Gastroesophageal sphincter (tissue), 4 donors: ENCODE measurements around the gene ACAP3. TPM values are rescaled to one million over a fixed set of nuclear protein-coding genes. Genes with fewer than 3 reads are reported as not detected.

ENCODE experiments used
- ATAC-seq: fragments of 150-250 bp; one replicate; pipeline ENCODE4 v1.9.1; 2016; ENCODE audit warnings: mild to moderate bottlenecking, moderate library complexity
- H3K27ac ChIP-seq, 4 donors: fragments of 200-600 bp; sonication (generic) in 3 of 4; 1 replicate in 3 of 4; 2 replicates in 1 of 4; pipeline ENCODE4 v1.5.1; 2016 to 2019
- H3K27me3 ChIP-seq: fragments of 200-600 bp; sonication (generic); one replicate; pipeline ENCODE4 v1.5.1; 2019
- H3K36me3 ChIP-seq, 2 donors: fragments of 200-600 bp; sonication (generic); one replicate each; pipeline ENCODE4 v1.5.1; 2019; ENCODE audit warnings: control low read depth in 1 of 2
- H3K4me1 ChIP-seq, 3 donors: fragments of 200-600 bp; sonication (generic); 1 replicate in 2 of 3; 2 replicates in 1 of 3; pipeline ENCODE4 v1.5.1; 2016 to 2019; ENCODE audit warnings: control low read depth in 2 of 3
- H3K4me3 ChIP-seq, 2 donors: fragments of 200-600 bp; sonication (generic); one replicate each; pipeline ENCODE4 v1.5.1; 2019; ENCODE audit warnings: mild to moderate bottlenecking in 1 of 2, moderate library complexity in 1 of 2
- H3K9me3 ChIP-seq, 3 donors: fragments of 200-600 bp; sonication (generic); one replicate each; pipeline ENCODE4 v1.5.1; 2017 to 2019; ENCODE audit warnings: control low read depth in 2 of 3
- EP300 ChIP-seq: sonication (generic); formaldehyde crosslinking; IDR thresholded peaks from one replicate; pipeline ENCODE4 v1.6.1; 2017; ENCODE audit warnings: antibody characterized with exemption, mild to moderate bottlenecking
- POLR2A ChIP-seq, 2 donors: fragments of 450-650 bp; IDR thresholded peaks; one replicate each; pipeline ENCODE4 v1.6.1; 2017; ENCODE audit warnings: antibody characterized with exemption in 2 of 2, mild to moderate bottlenecking in 2 of 2, moderate library complexity in 1 of 2
- POLR2AphosphoS5 ChIP-seq: sonication (generic); formaldehyde crosslinking; IDR thresholded peaks from one replicate; pipeline ENCODE4 v1.6.1; 2017; ENCODE audit warnings: antibody characterized with exemption
- WGBS, 2 donors: methylation state at CpG; one replicate each; pipeline ENCODE4 v1.1.5; 2018; ENCODE audit warnings: low coverage in 1 of 2; 5-methylcytosine and 5-hydroxymethylcytosine counted together
- total RNA-seq, 4 donors: library from RNA; depleted of rRNA; stranded (reverse); fragments of >200 nt; gene quantifications; one replicate each; pipeline ENCODE4 v1.1.0, GENCODE V29; 2016
- TF ChIP-seq, protein P1 (sequence below), 4 experiments: fragments of 200-600 bp in 2 of 4; fragments of 450-650 bp in 2 of 4; sonication (generic) in 1 of 4; IDR thresholded peaks; one replicate each; pipeline ENCODE4 v1.5.1; 2017 to 2019; ENCODE audit warnings: antibody characterized with exemption in 4 of 4, mild to moderate bottlenecking in 2 of 4, moderate library complexity in 2 of 4

Gene ACAP3
- total RNA-seq, 4 donors from 2014 or later: 35.6 to 74.7 (median 50.2) TPM

DNA sequence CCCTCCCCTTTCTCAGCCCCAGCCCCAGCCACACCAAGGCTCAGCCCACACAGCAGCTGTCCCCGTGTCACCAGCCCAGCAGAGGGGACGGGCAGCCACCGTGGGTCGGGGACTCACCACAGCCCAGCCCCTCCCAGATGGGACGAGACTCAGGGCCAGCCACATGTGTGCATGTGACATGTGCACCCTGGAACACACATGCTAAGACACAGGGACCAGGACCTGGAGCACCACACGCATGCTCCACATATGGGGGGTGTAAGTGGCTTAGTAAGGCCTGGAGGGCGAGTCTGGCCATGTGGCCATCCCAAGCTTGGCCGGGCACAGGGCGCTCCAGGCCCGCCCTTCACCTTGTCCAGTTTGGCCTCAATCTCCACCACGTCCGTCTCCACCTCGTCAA lies 4.0 kb downstream of the ACAP3 start:
- TF ChIP-seq EP300 (no peak), POLR2A (IDR thresholded peaks at IDR 0.05) (no peak), POLR2AphosphoS5 (no peak)
- TF ChIP-seq, protein P1, sequence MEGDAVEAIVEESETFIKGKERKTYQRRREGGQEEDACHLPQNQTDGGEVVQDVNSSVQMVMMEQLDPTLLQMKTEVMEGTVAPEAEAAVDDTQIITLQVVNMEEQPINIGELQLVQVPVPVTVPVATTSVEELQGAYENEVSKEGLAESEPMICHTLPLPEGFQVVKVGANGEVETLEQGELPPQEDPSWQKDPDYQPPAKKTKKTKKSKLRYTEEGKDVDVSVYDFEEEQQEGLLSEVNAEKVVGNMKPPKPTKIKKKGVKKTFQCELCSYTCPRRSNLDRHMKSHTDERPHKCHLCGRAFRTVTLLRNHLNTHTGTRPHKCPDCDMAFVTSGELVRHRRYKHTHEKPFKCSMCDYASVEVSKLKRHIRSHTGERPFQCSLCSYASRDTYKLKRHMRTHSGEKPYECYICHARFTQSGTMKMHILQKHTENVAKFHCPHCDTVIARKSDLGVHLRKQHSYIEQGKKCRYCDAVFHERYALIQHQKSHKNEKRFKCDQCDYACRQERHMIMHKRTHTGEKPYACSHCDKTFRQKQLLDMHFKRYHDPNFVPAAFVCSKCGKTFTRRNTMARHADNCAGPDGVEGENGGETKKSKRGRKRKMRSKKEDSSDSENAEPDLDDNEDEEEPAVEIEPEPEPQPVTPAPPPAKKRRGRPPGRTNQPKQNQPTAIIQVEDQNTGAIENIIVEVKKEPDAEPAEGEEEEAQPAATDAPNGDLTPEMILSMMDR (IDR thresholded peaks at IDR 0.05): no peak
- peaks cover 0 to 19% of the 10 kb centered on the region in 2 donors for H3K36me3 ChIP-seq
- peaks cover 2 to 49% (median 37%) of the 10 kb centered on the region in 3 donors for H3K4me1 ChIP-seq
- no peaks in the 10 kb centered on the region for H3K9me3 ChIP-seq
- 40% methylated on average over 1 of the region's 13 CpGs; no CpG with 5 or more reads in 1 of the 2 donors for WGBS, 2 donors
- peak overlapping the region in 1 of 2 donors; percentile 95 for H3K4me3 ChIP-seq
- H3K27ac ChIP-seq: peak overlapping the region in 3 of 4 donors; percentile 79 to 89 (median 84)
- no peaks in the 10 kb centered on the region for H3K27me3 ChIP-seq
- no peak for ATAC-seq

DNA sequence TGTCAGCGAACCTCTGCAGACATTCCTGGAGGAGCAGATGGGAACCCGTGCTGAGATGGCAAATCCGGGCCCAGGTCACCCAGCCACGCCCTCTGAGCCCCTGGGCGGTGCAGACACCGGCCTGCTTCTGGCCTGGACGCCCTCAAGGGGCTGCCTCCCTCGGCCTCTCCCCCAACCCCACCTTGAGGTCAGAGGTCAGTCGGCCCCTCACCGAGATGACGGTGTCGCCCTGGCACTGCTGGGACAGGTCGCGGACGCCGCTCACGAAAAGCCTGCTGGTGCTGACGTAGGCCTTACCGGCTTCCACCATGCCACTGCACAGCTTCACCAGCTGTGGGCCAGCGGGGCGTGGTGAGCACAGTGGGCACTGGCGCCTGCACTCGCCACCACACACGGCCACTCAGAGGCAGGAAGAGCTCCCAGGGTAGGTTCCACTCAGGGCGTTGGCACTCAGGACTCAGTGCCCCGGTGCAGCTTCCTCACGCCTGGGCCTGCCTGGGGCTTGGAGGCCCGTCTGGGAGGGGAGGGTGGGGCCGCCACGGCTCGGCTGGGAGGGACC lies 4.7 kb downstream of the ACAP3 start:
- Histone ChIP-seq H3K27ac (peak overlapping the region in 3 of 4 donors; percentile 79 to 89 (median 84)), H3K4me1 (peaks cover 2 to 47% (median 37%) of the 10 kb centered on the region in 3 donors), H3K4me3 (no peak overlapping the region), H3K9me3 (no peaks in the 10 kb centered on the region), H3K27me3 (no peaks in the 10 kb centered on the region), H3K36me3 (peaks cover 0 to 26% of the 10 kb centered on the region in 2 donors)
- no CpG with 5 or more reads among the region's 31 CpGs for WGBS, 2 donors
- no peak for TF ChIP-seq POLR2A (IDR thresholded peaks at IDR 0.05)
- TF ChIP-seq EP300: no peak
- no peak for TF ChIP-seq POLR2AphosphoS5
- TF ChIP-seq, protein P1 (IDR thresholded peaks at IDR 0.05): no peak
- ATAC-seq: no peak

DNA sequence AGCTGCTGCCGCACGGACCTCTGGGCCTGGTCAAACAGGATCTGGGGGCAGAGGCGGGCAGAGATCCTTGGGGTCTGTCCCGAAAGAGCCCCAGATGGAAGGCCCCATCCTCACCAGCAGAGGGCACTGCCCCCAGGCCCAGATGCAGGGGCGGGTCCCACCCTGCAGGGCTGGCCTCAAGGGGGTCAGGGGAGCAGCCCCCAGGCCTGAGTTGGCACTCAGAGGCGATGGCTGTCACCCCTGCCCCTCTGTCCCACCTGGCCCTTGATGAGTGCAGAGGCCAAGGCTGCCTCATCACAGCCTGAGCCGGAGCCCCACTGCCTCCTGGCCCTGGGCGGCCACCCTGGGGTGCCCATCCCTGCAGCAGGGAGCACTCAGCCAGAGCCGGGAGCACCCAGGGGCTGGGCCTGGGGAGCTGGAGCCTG lies 5.7 kb downstream of the ACAP3 start:
- no peak for TF ChIP-seq POLR2AphosphoS5
- TF ChIP-seq, protein P1 (IDR thresholded peaks at IDR 0.05): peak in 3 of 4 experiments; percentile 14 to 53 (median 17)
- no peak for ATAC-seq
- Histone ChIP-seq H3K4me3 (no peak overlapping the region), H3K9me3 (no peaks in the 10 kb centered on the region), H3K4me1 (peaks cover 2 to 42% (median 37%) of the 10 kb centered on the region in 3 donors), H3K27me3 (no peaks in the 10 kb centered on the region), H3K36me3 (peaks cover 0 to 32% of the 10 kb centered on the region in 2 donors), H3K27ac (no peak overlapping the region)
- no CpG with 5 or more reads among the region's 9 CpGs for WGBS, 2 donors

DNA sequence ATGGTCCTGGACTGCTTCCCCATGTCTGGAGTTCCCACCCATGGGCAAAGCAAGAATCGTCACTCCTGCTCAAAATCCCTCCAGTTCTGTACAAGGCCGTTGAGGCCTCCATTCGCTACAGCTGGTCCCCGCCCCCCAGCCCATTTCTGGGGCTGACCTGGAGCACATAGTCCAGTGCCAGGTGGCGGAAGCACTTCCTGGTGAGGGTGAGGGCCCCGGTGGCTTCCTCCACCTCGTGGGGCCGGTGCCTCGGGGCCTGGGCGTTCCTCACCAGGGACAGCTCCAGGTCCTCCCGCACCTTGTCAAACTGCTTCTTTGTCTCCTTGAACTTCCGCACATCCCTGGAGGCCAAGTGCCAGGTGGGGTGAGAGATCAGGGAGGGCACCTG lies 7.4 kb downstream of the ACAP3 start:
- Histone ChIP-seq H3K4me1 (peaks cover 0 to 25% (median 20%) of the 10 kb centered on the region in 3 donors), H3K36me3 (peaks cover 0 to 49% of the 10 kb centered on the region in 2 donors), H3K27me3 (no peaks in the 10 kb centered on the region), H3K27ac (no peak overlapping the region), H3K9me3 (no peaks in the 10 kb centered on the region), H3K4me3 (no peak overlapping the region)
- WGBS, 2 donors: 70% methylated on average over 2 of the region's 12 CpGs; no CpG with 5 or more reads in 1 of the 2 donors
- ATAC-seq: no peak
- TF ChIP-seq EP300: no peak
- no peak for TF ChIP-seq POLR2AphosphoS5
- no peak for TF ChIP-seq POLR2A (IDR thresholded peaks at IDR 0.05)
- TF ChIP-seq, protein P1 (IDR thresholded peaks at IDR 0.05): no peak

DNA sequence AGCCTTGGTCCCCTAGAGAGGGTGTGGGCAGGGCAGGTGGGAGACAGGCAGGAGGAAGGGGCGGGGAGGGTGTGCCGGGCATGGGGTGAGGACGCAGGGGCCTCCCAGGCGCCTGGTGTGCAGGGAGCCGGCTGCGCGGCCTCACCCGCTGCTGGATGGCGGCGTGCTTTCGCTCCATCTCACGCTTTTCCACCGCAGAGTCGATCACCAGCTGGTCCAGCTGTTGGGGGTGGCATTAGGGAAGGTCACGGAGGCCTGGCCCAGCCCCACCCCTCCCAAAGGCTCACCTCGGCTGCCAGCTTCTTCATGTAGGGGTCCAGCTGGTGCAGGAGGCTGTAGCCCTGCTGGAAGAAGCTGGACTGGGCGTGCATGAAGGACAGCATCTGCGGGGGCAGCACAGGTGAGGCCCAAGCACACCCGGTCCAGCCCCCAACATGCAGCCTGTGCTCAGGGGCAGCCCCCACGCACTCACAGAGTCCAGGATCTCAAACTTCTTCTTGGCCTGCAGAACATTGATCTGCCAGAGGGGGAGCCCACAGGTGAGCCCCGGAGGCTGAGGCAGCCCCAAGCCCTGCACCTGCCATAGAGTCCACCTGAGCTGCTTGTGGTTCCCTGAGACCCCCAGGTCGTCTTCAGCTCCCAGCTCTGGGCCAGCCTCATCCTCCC lies 7.9 kb downstream of the ACAP3 start:
- Histone ChIP-seq H3K9me3 (no peaks in the 10 kb centered on the region), H3K27me3 (no peaks in the 10 kb centered on the region), H3K27ac (no peak overlapping the region), H3K36me3 (peaks cover 0 to 54% of the 10 kb centered on the region in 2 donors), H3K4me3 (no peak overlapping the region), H3K4me1 (peaks cover 0 to 20% (median 15%) of the 10 kb centered on the region in 3 donors)
- no peak for TF ChIP-seq POLR2A (IDR thresholded peaks at IDR 0.05)
- no peak for TF ChIP-seq POLR2AphosphoS5
- TF ChIP-seq, protein P1 (IDR thresholded peaks at IDR 0.05): no peak
- TF ChIP-seq EP300: no peak
- WGBS, 2 donors: no CpG with 5 or more reads among the region's 22 CpGs
- no peak for ATAC-seq
